Activated naive CD8-positive, alpha-beta T cell (primary cell): ENCODE measurements around the gene NSUN2.

Source experiments
- H3K27ac Mint-ChIP-seq: one replicate; pipeline ENCODE4 v1.8.0; 2021; ENCODE audit warnings: mixed read lengths
- H3K27me3 Mint-ChIP-seq: one replicate; pipeline ENCODE4 v1.8.0; 2021; ENCODE audit warnings: mixed read lengths
- H3K36me3 Mint-ChIP-seq: one replicate; pipeline ENCODE4 v1.8.0; 2021; ENCODE audit warnings: mixed read lengths
- H3K4me1 Mint-ChIP-seq: one replicate; pipeline ENCODE4 v1.8.0; 2021; ENCODE audit warnings: low read depth, mixed read lengths
- H3K4me3 Mint-ChIP-seq: one replicate; pipeline ENCODE4 v1.8.0; 2021; ENCODE audit warnings: mild to moderate bottlenecking, mixed read lengths
- H3K9me3 Mint-ChIP-seq: one replicate; pipeline ENCODE4 v1.8.0; 2021; ENCODE audit warnings: low read depth, mixed read lengths

The NSUN2 gene

GRCh38 chr5:6633469-6634245 is 813 bp upstream of the NSUN2 start:
- no peaks in the 10 kb centered on the region for H3K9me3 Mint-ChIP-seq
- no peaks in the 10 kb centered on the region for H3K27me3 Mint-ChIP-seq
- peaks cover 40% of the 10 kb centered on the region for H3K4me1 Mint-ChIP-seq
- H3K4me3 Mint-ChIP-seq: peak overlapping the region; percentile 100
- peaks cover 18% of the 10 kb centered on the region for H3K36me3 Mint-ChIP-seq
- peak overlapping the region; percentile 61 for H3K27ac Mint-ChIP-seq

- H3K27me3 Mint-ChIP-seq: no peaks in the 10 kb centered on the region
- H3K27ac Mint-ChIP-seq: peak overlapping the region; percentile 97
Observed at GRCh38 chr5:6632324-6632887, 438 bp downstream of the NSUN2 start.

GRCh38 chr5:6631441-6631840 is 1.4 kb downstream of the NSUN2 start:
- Mint-ChIP-seq H3K4me1 (peaks cover 54% of the 10 kb centered on the region), H3K36me3 (peaks cover 17% of the 10 kb centered on the region), H3K27me3 (no peaks in the 10 kb centered on the region), H3K9me3 (no peaks in the 10 kb centered on the region), H3K27ac (peak overlapping the region; percentile 75), H3K4me3 (peak overlapping the region; percentile 100)

More at GRCh38 chr5:6632324-6632887, 438 bp downstream of the NSUN2 start:
- peaks cover 18% of the 10 kb centered on the region for H3K36me3 Mint-ChIP-seq
- H3K4me1 Mint-ChIP-seq: peaks cover 49% of the 10 kb centered on the region
- no peaks in the 10 kb centered on the region for H3K9me3 Mint-ChIP-seq
- peak overlapping the region; percentile 100 for H3K4me3 Mint-ChIP-seq

GRCh38 chr5:6626508-6626907 is 6.3 kb downstream of the NSUN2 start:
- no peak overlapping the region for H3K27ac Mint-ChIP-seq
- H3K27me3 Mint-ChIP-seq: no peaks in the 10 kb centered on the region
- peaks cover 11% of the 10 kb centered on the region for H3K9me3 Mint-ChIP-seq
- peaks cover 50% of the 10 kb centered on the region for H3K36me3 Mint-ChIP-seq
- peaks cover 69% of the 10 kb centered on the region for H3K4me1 Mint-ChIP-seq
- H3K4me3 Mint-ChIP-seq: no peak overlapping the region

- Mint-ChIP-seq H3K4me1 (peaks cover 45% of the 10 kb centered on the region), H3K36me3 (peaks cover 39% of the 10 kb centered on the region), H3K4me3 (no peak overlapping the region), H3K9me3 (peaks cover 11% of the 10 kb centered on the region), H3K27me3 (no peaks in the 10 kb centered on the region), H3K27ac (no peak overlapping the region)
Observed at GRCh38 chr5:6623941-6624340, 8.9 kb downstream of the NSUN2 start.

- no peak overlapping the region for H3K4me3 Mint-ChIP-seq
- H3K36me3 Mint-ChIP-seq: peaks cover 41% of the 10 kb centered on the region
- no peaks in the 10 kb centered on the region for H3K27me3 Mint-ChIP-seq
- peaks cover 40% of the 10 kb centered on the region for H3K4me1 Mint-ChIP-seq
- H3K27ac Mint-ChIP-seq: no peak overlapping the region
- peaks cover 11% of the 10 kb centered on the region for H3K9me3 Mint-ChIP-seq
Observed at GRCh38 chr5:6623228-6623627, 9.6 kb downstream of the NSUN2 start.

- no peak overlapping the region for H3K27ac Mint-ChIP-seq
- H3K4me1 Mint-ChIP-seq: peaks cover 38% of the 10 kb centered on the region
- no peaks in the 10 kb centered on the region for H3K27me3 Mint-ChIP-seq
- H3K4me3 Mint-ChIP-seq: no peak overlapping the region
- H3K36me3 Mint-ChIP-seq: peaks cover 13% of the 10 kb centered on the region
- no peaks in the 10 kb centered on the region for H3K9me3 Mint-ChIP-seq
Observed at GRCh38 chr5:6616632-6617031, 16.2 kb downstream of the NSUN2 start.

GRCh38 chr5:6615034-6615815 is 17.6 kb downstream of the NSUN2 start:
- H3K9me3 Mint-ChIP-seq: no peaks in the 10 kb centered on the region
- peaks cover 38% of the 10 kb centered on the region for H3K4me1 Mint-ChIP-seq
- H3K36me3 Mint-ChIP-seq: peaks cover 10% of the 10 kb centered on the region
- no peaks in the 10 kb centered on the region for H3K27me3 Mint-ChIP-seq
- no peak overlapping the region for H3K4me3 Mint-ChIP-seq
- H3K27ac Mint-ChIP-seq: no peak overlapping the region

- peaks cover 5% of the 10 kb centered on the region for H3K36me3 Mint-ChIP-seq
- H3K4me3 Mint-ChIP-seq: no peak overlapping the region
- no peaks in the 10 kb centered on the region for H3K9me3 Mint-ChIP-seq
- H3K27ac Mint-ChIP-seq: no peak overlapping the region
- peaks cover 29% of the 10 kb centered on the region for H3K4me1 Mint-ChIP-seq
- no peaks in the 10 kb centered on the region for H3K27me3 Mint-ChIP-seq
Observed at GRCh38 chr5:6611334-6612256, 21.2 kb downstream of the NSUN2 start.

GRCh38 chr5:6608016-6608415 is 24.8 kb downstream of the NSUN2 start:
- H3K27me3 Mint-ChIP-seq: no peaks in the 10 kb centered on the region
- H3K27ac Mint-ChIP-seq: no peak overlapping the region
- H3K36me3 Mint-ChIP-seq: peaks cover 3% of the 10 kb centered on the region

GRCh38 chr5:6607559-6607936 is 25.3 kb downstream of the NSUN2 start:
- peaks cover 3% of the 10 kb centered on the region for H3K36me3 Mint-ChIP-seq
- H3K4me1 Mint-ChIP-seq: no peaks in the 10 kb centered on the region
- H3K27ac Mint-ChIP-seq: no peak overlapping the region
- H3K4me3 Mint-ChIP-seq: no peak overlapping the region
- H3K27me3 Mint-ChIP-seq: no peaks in the 10 kb centered on the region
- H3K9me3 Mint-ChIP-seq: no peaks in the 10 kb centered on the region

More at GRCh38 chr5:6608016-6608415, 24.8 kb downstream of the NSUN2 start:
- Mint-ChIP-seq H3K4me3 (no peak overlapping the region), H3K4me1 (peaks cover 3% of the 10 kb centered on the region), H3K9me3 (no peaks in the 10 kb centered on the region)

- H3K27me3 Mint-ChIP-seq: no peaks in the 10 kb centered on the region
- H3K4me3 Mint-ChIP-seq: no peak overlapping the region
- H3K36me3 Mint-ChIP-seq: peaks cover 5% of the 10 kb centered on the region
- H3K27ac Mint-ChIP-seq: no peak overlapping the region
- H3K9me3 Mint-ChIP-seq: no peaks in the 10 kb centered on the region
- H3K4me1 Mint-ChIP-seq: no peaks in the 10 kb centered on the region
Observed at GRCh38 chr5:6606884-6607558, 25.8 kb downstream of the NSUN2 start.

- Mint-ChIP-seq H3K27ac (no peak overlapping the region), H3K4me1 (no peaks in the 10 kb centered on the region), H3K4me3 (no peak overlapping the region), H3K9me3 (no peaks in the 10 kb centered on the region), H3K36me3 (peaks cover 7% of the 10 kb centered on the region), H3K27me3 (no peaks in the 10 kb centered on the region)
Observed at GRCh38 chr5:6604946-6605345, 27.9 kb downstream of the NSUN2 start.

GRCh38 chr5:6604341-6604740 is 28.5 kb downstream of the NSUN2 start:
- H3K27me3 Mint-ChIP-seq: no peaks in the 10 kb centered on the region
- H3K36me3 Mint-ChIP-seq: peaks cover 7% of the 10 kb centered on the region
- H3K4me1 Mint-ChIP-seq: no peaks in the 10 kb centered on the region
- no peak overlapping the region for H3K4me3 Mint-ChIP-seq
- no peaks in the 10 kb centered on the region for H3K9me3 Mint-ChIP-seq
- peak overlapping the region; percentile 34 for H3K27ac Mint-ChIP-seq
